PFSK-1 (cell line): ENCODE data around the gene VGLL1.

Experiments
- FOXP2 ChIP-seq: optimal IDR thresholded peaks from 2 replicates; pipeline ENCODE3; 2011; ENCODE audit warnings: borderline replicate concordance, control low read depth, inconsistent platforms; ENCODE audit not compliant: insufficient read depth; ENCODE audit errors: extremely low read length, extremely low read depth
- POLR2AphosphoS5 ChIP-seq: IDR thresholded peaks from 2 replicates; pipeline ENCODE4 v1.6.1; 2012; ENCODE audit warnings: low read depth, mild to moderate bottlenecking, control low read depth, low read length, moderate library complexity
- SIN3A ChIP-seq: IDR thresholded peaks from 2 replicates; pipeline ENCODE4 v1.6.1; 2012; ENCODE audit warnings: mild to moderate bottlenecking, low read length, moderate library complexity, borderline replicate concordance; ENCODE audit not compliant: insufficient read depth
- TAF1 ChIP-seq: IDR thresholded peaks from 2 replicates; pipeline ENCODE4 v1.6.1; 2012; ENCODE audit warnings: low read length, control low read depth, borderline replicate concordance; ENCODE audit not compliant: insufficient read depth
- TF ChIP-seq, protein P1 (sequence below), 2 experiments: IDR thresholded peaks; 2 replicates each; pipeline versions ENCODE4 v1.6.1 to v1.8.0; 2011 to 2012; ENCODE audit warnings: low read depth in 2 of 2, low read length in 2 of 2, control low read depth in 1 of 2, inconsistent platforms in 1 of 2, mild to moderate bottlenecking in 1 of 2, moderate library complexity in 1 of 2; ENCODE audit not compliant: insufficient read depth in 1 of 2

Gene VGLL1

DNA sequence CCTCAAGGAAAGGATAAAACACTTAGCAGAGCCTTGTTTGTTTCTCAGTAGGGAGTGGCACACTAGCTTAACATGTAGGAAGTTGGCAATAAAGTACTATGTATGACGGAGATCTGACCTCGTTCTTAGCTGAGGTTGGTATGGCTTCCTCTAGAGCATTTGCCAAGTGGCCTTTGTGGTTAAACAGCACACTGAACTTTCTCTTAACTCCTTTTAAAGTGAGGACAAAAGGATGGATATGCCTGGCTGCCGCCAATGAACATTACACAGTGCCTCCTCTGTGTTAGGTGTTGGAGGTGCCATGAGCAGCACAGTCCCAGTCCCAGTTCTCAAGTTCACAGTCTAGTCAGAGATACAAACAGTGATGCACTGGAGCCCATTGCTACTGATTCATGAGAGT lies 54.4 kb downstream of the VGLL1 start:
- TF ChIP-seq FOXP2 (no peak), SIN3A (no peak), TAF1 (no peak), POLR2AphosphoS5 (no peak)
- TF ChIP-seq, protein P1, sequence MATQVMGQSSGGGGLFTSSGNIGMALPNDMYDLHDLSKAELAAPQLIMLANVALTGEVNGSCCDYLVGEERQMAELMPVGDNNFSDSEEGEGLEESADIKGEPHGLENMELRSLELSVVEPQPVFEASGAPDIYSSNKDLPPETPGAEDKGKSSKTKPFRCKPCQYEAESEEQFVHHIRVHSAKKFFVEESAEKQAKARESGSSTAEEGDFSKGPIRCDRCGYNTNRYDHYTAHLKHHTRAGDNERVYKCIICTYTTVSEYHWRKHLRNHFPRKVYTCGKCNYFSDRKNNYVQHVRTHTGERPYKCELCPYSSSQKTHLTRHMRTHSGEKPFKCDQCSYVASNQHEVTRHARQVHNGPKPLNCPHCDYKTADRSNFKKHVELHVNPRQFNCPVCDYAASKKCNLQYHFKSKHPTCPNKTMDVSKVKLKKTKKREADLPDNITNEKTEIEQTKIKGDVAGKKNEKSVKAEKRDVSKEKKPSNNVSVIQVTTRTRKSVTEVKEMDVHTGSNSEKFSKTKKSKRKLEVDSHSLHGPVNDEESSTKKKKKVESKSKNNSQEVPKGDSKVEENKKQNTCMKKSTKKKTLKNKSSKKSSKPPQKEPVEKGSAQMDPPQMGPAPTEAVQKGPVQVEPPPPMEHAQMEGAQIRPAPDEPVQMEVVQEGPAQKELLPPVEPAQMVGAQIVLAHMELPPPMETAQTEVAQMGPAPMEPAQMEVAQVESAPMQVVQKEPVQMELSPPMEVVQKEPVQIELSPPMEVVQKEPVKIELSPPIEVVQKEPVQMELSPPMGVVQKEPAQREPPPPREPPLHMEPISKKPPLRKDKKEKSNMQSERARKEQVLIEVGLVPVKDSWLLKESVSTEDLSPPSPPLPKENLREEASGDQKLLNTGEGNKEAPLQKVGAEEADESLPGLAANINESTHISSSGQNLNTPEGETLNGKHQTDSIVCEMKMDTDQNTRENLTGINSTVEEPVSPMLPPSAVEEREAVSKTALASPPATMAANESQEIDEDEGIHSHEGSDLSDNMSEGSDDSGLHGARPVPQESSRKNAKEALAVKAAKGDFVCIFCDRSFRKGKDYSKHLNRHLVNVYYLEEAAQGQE (IDR thresholded peaks at IDR 0.05; ENCODE audit: insufficient read depth in 1 of 2, low read depth in 2 of 2, low read length in 2 of 2): no peak

DNA sequence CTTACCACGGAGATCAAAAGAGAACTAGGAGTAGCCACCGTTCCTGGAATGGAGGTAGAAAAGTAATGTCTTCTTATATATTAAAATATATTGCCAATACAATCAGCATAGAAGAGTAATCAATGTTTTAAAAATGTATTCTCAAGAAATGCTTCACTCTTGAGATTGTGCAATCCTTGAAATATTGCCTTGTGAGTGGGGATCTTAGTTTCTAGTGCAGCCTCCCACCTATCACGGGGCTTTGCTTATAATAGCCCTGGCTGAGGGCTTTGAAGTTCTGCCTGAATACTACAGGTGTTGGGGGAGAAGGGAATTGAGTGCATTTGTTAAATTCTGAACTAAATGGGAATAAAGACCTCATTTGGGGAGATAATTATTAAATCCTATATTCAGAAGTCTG lies 55.5 kb downstream of the VGLL1 start:
- TF ChIP-seq SIN3A: no peak
- TF ChIP-seq, protein P1 (IDR thresholded peaks at IDR 0.05; ENCODE audit: insufficient read depth in 1 of 2, low read depth in 2 of 2, low read length in 2 of 2): no peak
- no peak for TF ChIP-seq POLR2AphosphoS5
- TF ChIP-seq TAF1: no peak
- no peak for TF ChIP-seq FOXP2

DNA sequence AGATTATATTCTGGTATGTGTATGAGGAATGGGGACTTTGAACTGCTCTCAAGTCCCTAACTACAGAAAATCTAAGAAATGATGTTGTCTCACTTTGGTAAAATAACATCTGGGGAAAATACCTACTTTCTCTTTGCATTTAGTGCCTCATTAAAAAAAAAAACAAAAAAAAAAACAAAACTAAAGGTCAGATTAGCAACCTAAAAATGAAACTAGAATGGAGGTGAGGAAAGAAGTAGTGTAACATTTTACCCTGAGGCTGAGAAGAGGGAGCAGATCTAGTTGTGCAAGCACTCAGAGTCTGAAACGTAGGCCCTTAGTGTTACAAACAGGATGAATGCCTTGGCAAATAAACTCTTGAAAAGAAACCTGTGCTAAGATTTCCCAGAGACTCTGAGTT lies 56.0 kb downstream of the VGLL1 start:
- TF ChIP-seq FOXP2 (no peak), POLR2AphosphoS5 (no peak), TAF1 (no peak), SIN3A (no peak)
- TF ChIP-seq, protein P1 (IDR thresholded peaks at IDR 0.05; ENCODE audit: insufficient read depth in 1 of 2, low read depth in 2 of 2, low read length in 2 of 2): no peak

DNA sequence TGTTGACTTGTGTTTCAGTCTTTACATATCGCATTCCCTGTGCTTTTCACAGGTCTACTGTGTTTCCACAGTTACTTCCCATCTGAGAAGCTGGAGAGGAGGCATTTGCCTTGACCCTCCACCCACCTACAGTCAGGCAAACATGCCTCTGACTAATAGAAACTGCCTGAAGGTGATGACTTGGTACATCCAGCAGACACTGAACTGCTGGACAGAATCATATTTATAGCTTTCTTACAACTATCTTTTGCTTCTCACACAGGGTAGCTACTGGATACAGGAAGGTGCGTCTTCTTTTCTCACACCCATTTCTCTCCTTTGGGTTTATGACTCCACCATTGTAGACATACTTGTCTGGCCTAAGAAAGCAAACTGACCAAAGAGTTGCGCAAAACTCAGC lies 58.0 kb downstream of the VGLL1 start:
- TF ChIP-seq POLR2AphosphoS5 (no peak), TAF1 (no peak), SIN3A (no peak), FOXP2 (no peak)
- TF ChIP-seq, protein P1 (IDR thresholded peaks at IDR 0.05; ENCODE audit: insufficient read depth in 1 of 2, low read depth in 2 of 2, low read length in 2 of 2): no peak

DNA sequence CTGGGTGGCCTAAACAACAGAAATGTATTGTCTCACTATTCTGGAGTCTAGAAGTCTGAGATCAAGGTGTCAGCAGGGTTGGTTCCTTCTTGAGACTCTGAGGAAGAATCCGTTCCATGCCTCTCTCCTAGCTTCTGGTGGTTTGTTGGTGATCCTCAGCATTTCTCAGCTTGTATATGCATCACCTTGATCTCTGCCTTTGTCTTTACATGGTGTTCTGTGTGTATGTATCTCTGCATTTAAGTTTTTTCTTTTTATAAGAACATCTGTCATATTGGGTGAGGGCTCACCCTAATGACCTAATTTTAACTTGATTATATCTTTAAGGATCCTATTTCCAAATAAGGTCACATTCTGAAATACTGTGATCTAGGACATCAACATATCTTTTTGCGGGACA lies 65.3 kb downstream of the VGLL1 start:
- TF ChIP-seq POLR2AphosphoS5 (no peak), SIN3A (no peak), TAF1 (no peak), FOXP2 (no peak)
- TF ChIP-seq, protein P1 (IDR thresholded peaks at IDR 0.05; ENCODE audit: insufficient read depth in 1 of 2, low read depth in 2 of 2, low read length in 2 of 2): no peak
